Loucy (cell line): Measurements from ENCODE around the gene PRKAG3.

ENCODE experiments used
- CTCF ChIP-seq: fragments of 200-600 bp; sonication (generic); conservative IDR thresholded peaks from 2 replicates; pipeline ENCODE4 v1.5.1; 2014; ENCODE audit warnings: mild to moderate bottlenecking, antibody characterized with exemption, low read length
- EZH2phosphoT487 ChIP-seq: fragments of 200-600 bp; IDR thresholded peaks from 2 replicates; pipeline ENCODE4 v1.6.1; 2018; ENCODE audit warnings: antibody characterized with exemption, mild to moderate bottlenecking, moderate library complexity, borderline replicate concordance

GRCh38 chr2:218819093-218819492 lies 12.5 kb downstream of the PRKAG3 start:
- TF ChIP-seq CTCF (no peak), EZH2phosphoT487 (no peak)
